HG03039 (cell line): Measurements from ENCODE around the gene FIBP.
"Not testable (repeated sequence)": the region's sequence is repeated elsewhere in the genome, so short reads cannot be mapped to it uniquely, and the experiment has no call there.

Experiments
- ATAC-seq: cut with Tn5 transposase; IDR thresholded peaks from one replicate; pipeline ENCODE4 v1.9.1; 2021; ENCODE audit warnings: mild to moderate bottlenecking, moderate library complexity; ENCODE audit not compliant: unreplicated experiment

The FIBP gene

GRCh38 chr11:65915101-65915820 lies 27.0 kb upstream of the FIBP start:
- no peak for ATAC-seq

- ATAC-seq, result no peak
Measured at GRCh38 chr11:65912845-65913244, 24.6 kb upstream of the FIBP start.

GRCh38 chr11:65911682-65912568 lies 23.7 kb upstream of the FIBP start:
- no peak for ATAC-seq

- no peak for ATAC-seq
Measured at GRCh38 chr11:65907878-65908277, 19.6 kb upstream of the FIBP start.

- no peak for ATAC-seq
Measured at GRCh38 chr11:65906602-65907001, 18.3 kb upstream of the FIBP start.

- ATAC-seq, result no peak
Measured at GRCh38 chr11:65903715-65904114, 15.4 kb upstream of the FIBP start.

GRCh38 chr11:65903068-65903481 lies 14.8 kb upstream of the FIBP start:
- no peak for ATAC-seq

GRCh38 chr11:65900899-65901180 lies 12.6 kb upstream of the FIBP start:
- ATAC-seq, result no peak

GRCh38 chr11:65900125-65900898 lies 12.0 kb upstream of the FIBP start, which contains the start of gene FOSL1:
FOSL1 (minus strand) TSS chr11:65900388; CDS start chr11:65900339, 49 bp downstream.
- peak; percentile 58 for ATAC-seq

GRCh38 chr11:65899356-65900124 lies 11.3 kb upstream of the FIBP start:
- ATAC-seq, result no peak

GRCh38 chr11:65898656-65899355 lies 10.5 kb upstream of the FIBP start:
- no peak for ATAC-seq

GRCh38 chr11:65897020-65897471 lies 8.8 kb upstream of the FIBP start:
- ATAC-seq, result no peak

GRCh38 chr11:65896034-65896999 lies 8.0 kb upstream of the FIBP start:
- no peak for ATAC-seq

GRCh38 chr11:65895482-65895981 lies 7.3 kb upstream of the FIBP start:
- no peak for ATAC-seq

- ATAC-seq, result no peak
Measured at GRCh38 chr11:65894034-65894591, 5.8 kb upstream of the FIBP start.

GRCh38 chr11:65892661-65893317 lies 4.5 kb upstream of the FIBP start:
- no peak for ATAC-seq

- ATAC-seq, result not testable (repeated sequence)
Measured at GRCh38 chr11:65892137-65892540, 3.9 kb upstream of the FIBP start.
